ENCODE measurements around the gene DPP7.
A peak's percentile ranks its signal among the peaks of the same experiment; 100 is the strongest.
"Not testable (repeated sequence)": the region's sequence is repeated elsewhere in the genome, so short reads cannot be mapped to it uniquely, and the experiment has no call there.

The DPP7 gene

DNA sequence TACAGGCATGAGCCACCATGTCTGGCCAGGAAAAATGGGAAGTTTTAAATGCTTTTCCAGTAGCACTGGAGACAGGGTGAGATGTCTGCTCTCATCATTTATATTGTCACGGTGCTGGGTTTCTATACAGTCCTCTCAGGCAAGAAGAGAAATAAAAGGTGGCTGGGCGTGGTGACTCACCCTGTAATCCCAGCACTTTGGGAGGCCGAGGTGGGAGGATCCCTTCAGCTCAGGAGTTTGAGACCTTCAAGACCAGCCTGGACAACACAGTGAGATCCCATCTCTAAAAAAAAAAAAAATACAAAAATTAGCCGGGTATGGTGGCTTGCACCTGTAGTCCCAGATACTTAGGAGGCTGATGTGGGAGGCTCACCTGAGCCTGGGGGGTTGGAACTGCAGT lies 19.7 kb upstream of the DPP7 start:
- Mint-ChIP-seq H3K4me3 (no peak overlapping the region), H3K4me1 (peaks cover 5% of the 10 kb centered on the region), H3K9me3 (no peaks in the 10 kb centered on the region), H3K27ac (ENCODE audit: low read depth) (no peak overlapping the region), H3K36me3 (ENCODE audit: insufficient read depth) (peaks cover 13% of the 10 kb centered on the region), H3K27me3 (peaks cover 46% of the 10 kb centered on the region)
- DNase-seq (ENCODE audit: low spot score in 2 of 2) (no peak), ATAC-seq (replicated peaks; ENCODE audit: extremely low read depth, poor library complexity, severe bottlenecking) (no peak)

DNA sequence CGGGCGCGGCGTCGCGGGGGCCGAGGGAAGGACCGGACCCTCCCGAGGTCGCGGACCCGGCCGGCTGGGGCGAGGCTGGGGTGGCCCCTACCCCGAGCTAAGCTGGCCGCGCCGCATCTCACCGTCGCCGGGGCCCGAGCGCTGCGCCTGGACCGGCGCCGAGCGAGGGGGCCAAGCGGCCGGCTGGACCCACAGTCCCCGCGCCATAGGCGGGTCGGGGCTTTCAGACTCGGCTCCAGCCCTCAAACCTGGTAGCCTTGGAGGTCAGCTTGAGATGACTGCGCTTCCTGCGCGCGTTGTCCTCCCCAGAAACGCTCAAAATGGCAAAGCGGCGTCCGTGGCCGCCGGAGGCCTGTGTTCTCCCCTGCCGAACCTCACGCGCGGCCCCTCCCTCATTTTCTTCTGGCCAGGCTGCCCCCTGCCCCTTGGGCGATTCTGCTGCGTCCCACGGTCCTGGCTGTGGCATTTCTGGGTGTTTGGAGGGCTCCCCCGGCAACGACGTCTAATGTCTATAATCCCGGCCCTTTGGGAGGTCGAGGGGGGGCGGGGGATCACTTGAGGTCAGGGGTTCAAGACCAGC lies 15.7 kb upstream of the DPP7 start:
- Mint-ChIP-seq H3K4me3 (peak overlapping the region; percentile 73), H3K4me1 (peaks cover 30% of the 10 kb centered on the region), H3K27ac (ENCODE audit: low read depth) (peak overlapping the region; percentile 53), H3K36me3 (ENCODE audit: insufficient read depth) (peaks cover 18% of the 10 kb centered on the region), H3K9me3 (no peaks in the 10 kb centered on the region), H3K27me3 (peaks cover 17% of the 10 kb centered on the region)
- ATAC-seq (replicated peaks; ENCODE audit: extremely low read depth, poor library complexity, severe bottlenecking) (no peak), DNase-seq (ENCODE audit: low spot score in 2 of 2) (no peak)

DNA sequence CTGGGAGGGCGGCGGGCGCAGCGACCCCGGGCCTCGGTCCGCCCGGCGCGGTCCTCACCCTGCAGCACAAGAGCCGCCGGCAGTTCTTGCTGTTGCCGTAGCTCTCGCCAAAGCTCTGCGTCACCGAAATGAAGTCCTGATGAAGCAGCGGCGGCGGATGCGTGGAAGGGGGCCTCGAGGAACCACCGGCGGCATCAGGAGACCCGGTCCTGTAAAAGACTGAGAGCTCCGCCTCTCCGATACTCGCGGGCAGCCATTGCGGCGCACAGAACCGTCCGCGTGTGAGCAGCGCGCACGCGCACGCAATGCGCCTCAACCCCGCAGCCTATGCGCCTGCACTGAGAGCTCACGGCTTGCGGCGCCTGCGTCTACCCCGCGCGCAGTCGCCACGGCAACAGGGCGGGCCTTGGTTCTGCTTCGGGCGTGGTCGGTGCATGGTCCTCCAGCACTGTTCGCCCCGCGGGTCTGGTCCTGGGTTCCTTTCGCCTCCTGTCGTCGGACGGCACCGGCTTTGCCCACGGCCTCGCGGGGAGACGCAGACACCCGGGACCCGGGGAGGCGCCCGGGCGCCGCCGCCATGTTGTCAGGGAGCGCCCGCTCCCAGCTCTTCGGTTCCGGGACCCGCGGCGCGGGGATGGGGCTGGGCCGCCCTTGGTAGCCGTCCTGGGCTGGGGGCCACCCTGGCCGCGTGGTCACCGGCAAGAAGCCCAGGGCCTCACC lies 15.1 kb upstream of the DPP7 start:
- peaks cover 10% of the 10 kb centered on the region for H3K27me3 Mint-ChIP-seq
- H3K4me3 Mint-ChIP-seq = peak overlapping the region; percentile 79
- no peaks in the 10 kb centered on the region for H3K9me3 Mint-ChIP-seq
- DNase-seq (ENCODE audit: low spot score in 2 of 2) (peak; percentile 76 to 84), ATAC-seq (replicated peaks; ENCODE audit: extremely low read depth, poor library complexity, severe bottlenecking) (peak; percentile 96)
- H3K27ac Mint-ChIP-seq (ENCODE audit: low read depth) = peak overlapping the region; percentile 90
- H3K36me3 Mint-ChIP-seq (ENCODE audit: insufficient read depth) = peaks cover 18% of the 10 kb centered on the region
- H3K4me1 Mint-ChIP-seq = peaks cover 30% of the 10 kb centered on the region

DNA sequence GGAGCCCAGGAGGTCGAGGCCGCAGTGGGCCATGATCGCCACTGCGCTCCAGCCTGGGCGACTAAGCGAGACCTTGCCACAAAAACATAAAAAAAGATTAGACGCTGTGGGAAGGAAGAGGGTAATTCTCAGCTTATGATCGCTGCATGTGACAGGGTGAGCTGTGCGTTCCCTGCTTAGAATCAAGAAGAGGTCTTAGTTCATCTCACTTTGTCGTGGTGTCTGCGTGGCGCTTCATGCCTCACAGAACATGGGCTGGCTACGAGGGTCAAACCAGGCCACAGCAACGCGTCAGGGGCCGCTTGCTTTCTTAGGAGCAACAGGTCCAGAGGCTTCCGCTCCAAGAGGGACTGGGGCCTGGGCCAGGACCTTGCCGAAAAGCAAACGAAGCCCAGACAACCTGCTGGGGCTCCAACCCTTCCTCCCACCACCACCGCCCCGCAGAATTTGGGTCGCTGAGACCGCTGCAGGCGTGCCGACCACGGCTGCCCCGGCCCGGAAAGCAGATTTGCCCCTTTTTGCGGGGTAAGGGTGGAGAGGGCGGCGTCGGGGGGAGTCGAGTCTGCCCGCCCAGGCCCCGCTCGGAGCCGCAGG lies 14.4 kb upstream of the DPP7 start:
- Mint-ChIP-seq H3K4me1 (peaks cover 30% of the 10 kb centered on the region), H3K36me3 (ENCODE audit: insufficient read depth) (peaks cover 18% of the 10 kb centered on the region), H3K9me3 (no peaks in the 10 kb centered on the region), H3K4me3 (peak overlapping the region; percentile 79), H3K27me3 (peaks cover 7% of the 10 kb centered on the region), H3K27ac (ENCODE audit: low read depth) (peak overlapping the region; percentile 90)
- ATAC-seq (replicated peaks; ENCODE audit: extremely low read depth, poor library complexity, severe bottlenecking) (peak; percentile 21), DNase-seq (ENCODE audit: low spot score in 2 of 2) (no peak)

DNA sequence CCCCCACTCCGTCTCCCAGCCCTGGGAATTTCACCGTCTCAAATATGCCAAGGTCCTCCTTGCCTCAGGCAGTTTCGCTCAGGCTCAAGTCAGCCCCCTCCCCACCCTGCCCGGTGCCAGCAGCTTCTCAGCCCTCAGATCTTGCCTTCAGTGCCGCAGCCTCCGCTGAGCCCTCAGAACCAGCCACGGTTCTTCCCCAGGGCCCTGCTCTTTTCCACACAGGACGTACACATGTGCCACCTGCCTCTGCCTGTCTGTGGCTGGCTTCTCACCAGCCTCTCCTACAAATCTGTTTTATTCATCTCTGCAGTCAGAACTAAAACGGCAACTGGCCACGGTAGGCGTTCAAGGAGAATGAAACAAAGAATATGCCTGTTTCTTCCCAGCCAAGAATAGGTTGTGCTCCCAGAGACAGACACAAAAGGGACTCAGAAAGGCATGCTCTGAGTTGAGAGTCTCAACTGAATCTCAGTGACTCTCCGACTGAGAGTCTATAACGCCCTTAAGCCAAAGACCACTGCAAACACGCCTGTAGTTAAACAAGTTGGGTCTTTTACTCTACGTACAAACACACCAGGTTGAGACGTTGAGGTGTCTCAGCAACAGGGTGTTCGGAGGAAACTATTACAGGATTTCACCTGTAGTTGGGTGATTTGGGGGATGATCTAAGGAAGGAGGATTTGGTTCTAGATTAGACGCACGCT lies 13.8 kb upstream of the DPP7 start:
- Mint-ChIP-seq H3K36me3 (ENCODE audit: insufficient read depth) (peaks cover 18% of the 10 kb centered on the region), H3K27me3 (peaks cover 7% of the 10 kb centered on the region), H3K4me3 (peak overlapping the region; percentile 79), H3K4me1 (peaks cover 30% of the 10 kb centered on the region), H3K27ac (ENCODE audit: low read depth) (peak overlapping the region; percentile 90), H3K9me3 (no peaks in the 10 kb centered on the region)
- no peak for DNase-seq (ENCODE audit: low spot score in 2 of 2)
- no peak for ATAC-seq (replicated peaks; ENCODE audit: extremely low read depth, poor library complexity, severe bottlenecking)

GRCh38 chr9:137127301-137128157 lies 13.0 kb upstream of the DPP7 start:
- Mint-ChIP-seq H3K36me3 (ENCODE audit: insufficient read depth) (peaks cover 18% of the 10 kb centered on the region), H3K4me3 (peak overlapping the region; percentile 79), H3K9me3 (no peaks in the 10 kb centered on the region), H3K4me1 (peaks cover 32% of the 10 kb centered on the region), H3K27me3 (peaks cover under 1% of the 10 kb centered on the region), H3K27ac (ENCODE audit: low read depth) (peak overlapping the region; percentile 91)
- ATAC-seq (replicated peaks; ENCODE audit: extremely low read depth, poor library complexity, severe bottlenecking) = no peak
- no peak for DNase-seq (ENCODE audit: low spot score in 2 of 2)

GRCh38 chr9:137126786-137127185 lies 12.3 kb upstream of the DPP7 start:
- no peak for DNase-seq (ENCODE audit: low spot score in 2 of 2)
- ATAC-seq (replicated peaks; ENCODE audit: extremely low read depth, poor library complexity, severe bottlenecking) = no peak
- Mint-ChIP-seq H3K36me3 (ENCODE audit: insufficient read depth) (peaks cover 18% of the 10 kb centered on the region), H3K27ac (ENCODE audit: low read depth) (peak overlapping the region; percentile 91), H3K4me3 (peak overlapping the region; percentile 79), H3K27me3 (no peaks in the 10 kb centered on the region), H3K4me1 (peaks cover 39% of the 10 kb centered on the region), H3K9me3 (no peaks in the 10 kb centered on the region)

DNA sequence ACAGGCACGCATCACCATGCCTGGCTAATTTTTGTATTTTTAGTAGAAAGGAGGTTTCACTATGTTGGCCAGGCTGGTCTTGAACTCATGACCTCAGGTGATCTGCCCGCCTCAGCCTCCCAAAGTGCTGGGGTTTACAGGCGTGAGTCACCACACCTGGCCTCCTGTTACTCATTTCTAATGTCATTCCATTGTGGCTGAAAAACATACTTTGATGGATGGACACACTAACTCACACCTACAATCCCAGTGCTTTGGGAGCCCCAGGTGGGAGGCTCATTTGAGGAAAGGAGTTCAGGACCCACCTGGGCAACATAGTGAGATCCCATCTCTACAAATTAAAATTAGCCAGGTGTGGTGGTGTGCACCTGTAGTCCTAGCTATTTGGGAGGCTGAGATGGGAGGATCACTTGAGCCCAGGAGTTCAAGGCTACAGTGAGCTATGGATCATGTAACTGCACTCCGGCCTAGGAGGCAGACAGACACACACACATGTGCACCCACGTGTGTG lies 9.5 kb upstream of the DPP7 start:
- not testable (repeated sequence) for H3K27ac Mint-ChIP-seq (ENCODE audit: low read depth); H3K27me3 Mint-ChIP-seq; ATAC-seq (replicated peaks; ENCODE audit: extremely low read depth, poor library complexity, severe bottlenecking); H3K4me3 Mint-ChIP-seq; H3K9me3 Mint-ChIP-seq; DNase-seq (ENCODE audit: low spot score in 2 of 2)
- peaks cover 34% of the 10 kb centered on the region for H3K4me1 Mint-ChIP-seq
- H3K36me3 Mint-ChIP-seq (ENCODE audit: insufficient read depth) = peaks cover 16% of the 10 kb centered on the region

DNA sequence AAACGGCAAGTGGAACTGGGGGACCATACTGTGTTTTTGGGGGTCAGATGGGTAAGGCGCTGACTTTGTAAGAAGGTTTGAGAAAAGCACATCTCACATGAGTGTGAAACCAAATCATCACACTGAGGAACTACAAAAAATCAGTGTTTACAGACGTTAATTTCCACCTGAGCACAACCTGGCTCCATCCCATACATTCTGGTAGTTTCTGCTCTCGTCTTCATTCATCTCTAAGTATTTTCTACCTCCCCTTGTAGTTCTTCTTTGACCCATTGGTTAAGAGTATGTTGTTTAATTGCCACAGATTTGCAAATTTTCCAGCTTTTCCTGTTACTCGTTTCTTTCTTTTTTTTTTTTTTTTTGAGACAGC lies 8.9 kb upstream of the DPP7 start:
- no peak overlapping the region for H3K4me3 Mint-ChIP-seq
- peaks cover 12% of the 10 kb centered on the region for H3K36me3 Mint-ChIP-seq (ENCODE audit: insufficient read depth)
- no peaks in the 10 kb centered on the region for H3K9me3 Mint-ChIP-seq
- no peaks in the 10 kb centered on the region for H3K27me3 Mint-ChIP-seq
- no peak for ATAC-seq (replicated peaks; ENCODE audit: extremely low read depth, poor library complexity, severe bottlenecking)
- no peak for DNase-seq (ENCODE audit: low spot score in 2 of 2)
- no peak overlapping the region for H3K27ac Mint-ChIP-seq (ENCODE audit: low read depth)
- peaks cover 28% of the 10 kb centered on the region for H3K4me1 Mint-ChIP-seq

DNA sequence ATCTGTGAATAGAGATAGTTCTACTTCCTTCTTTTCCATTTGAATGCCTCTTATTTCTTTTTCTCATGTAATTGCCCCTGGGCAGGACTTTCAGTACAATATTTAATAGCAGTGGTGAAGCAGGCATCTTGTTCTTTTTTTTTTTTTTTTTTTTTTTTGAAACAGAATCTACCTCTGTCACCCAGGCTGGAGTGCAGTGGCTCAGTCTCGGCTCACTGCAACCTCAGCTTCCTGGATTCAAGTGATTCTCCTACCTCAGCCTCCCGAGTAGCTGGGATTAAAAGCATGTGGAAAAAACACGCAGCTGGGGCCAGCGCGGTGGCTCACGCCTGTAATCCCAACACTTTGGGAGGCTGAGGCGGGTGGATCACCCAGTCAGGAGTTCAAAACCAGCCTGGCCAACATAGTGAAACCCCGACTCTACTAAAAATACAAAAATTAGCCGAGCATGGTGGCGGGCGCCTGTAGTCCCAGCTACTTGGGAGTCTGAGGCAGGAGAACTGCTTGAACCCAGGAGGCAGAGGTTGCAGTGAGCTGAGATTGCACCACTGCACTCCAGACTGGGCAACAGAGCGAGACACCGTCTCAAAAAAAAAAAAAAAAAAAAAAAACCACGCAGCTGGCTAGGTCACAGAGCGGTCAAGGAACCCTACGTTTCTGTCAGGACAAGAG lies 8.4 kb upstream of the DPP7 start:
- H3K27me3 Mint-ChIP-seq; H3K27ac Mint-ChIP-seq (ENCODE audit: low read depth); ATAC-seq (replicated peaks; ENCODE audit: extremely low read depth, poor library complexity, severe bottlenecking); H3K9me3 Mint-ChIP-seq; DNase-seq (ENCODE audit: low spot score in 2 of 2); H3K36me3 Mint-ChIP-seq (ENCODE audit: insufficient read depth); H3K4me3 Mint-ChIP-seq: not testable (repeated sequence)
- H3K4me1 Mint-ChIP-seq = peaks cover 23% of the 10 kb centered on the region

DNA sequence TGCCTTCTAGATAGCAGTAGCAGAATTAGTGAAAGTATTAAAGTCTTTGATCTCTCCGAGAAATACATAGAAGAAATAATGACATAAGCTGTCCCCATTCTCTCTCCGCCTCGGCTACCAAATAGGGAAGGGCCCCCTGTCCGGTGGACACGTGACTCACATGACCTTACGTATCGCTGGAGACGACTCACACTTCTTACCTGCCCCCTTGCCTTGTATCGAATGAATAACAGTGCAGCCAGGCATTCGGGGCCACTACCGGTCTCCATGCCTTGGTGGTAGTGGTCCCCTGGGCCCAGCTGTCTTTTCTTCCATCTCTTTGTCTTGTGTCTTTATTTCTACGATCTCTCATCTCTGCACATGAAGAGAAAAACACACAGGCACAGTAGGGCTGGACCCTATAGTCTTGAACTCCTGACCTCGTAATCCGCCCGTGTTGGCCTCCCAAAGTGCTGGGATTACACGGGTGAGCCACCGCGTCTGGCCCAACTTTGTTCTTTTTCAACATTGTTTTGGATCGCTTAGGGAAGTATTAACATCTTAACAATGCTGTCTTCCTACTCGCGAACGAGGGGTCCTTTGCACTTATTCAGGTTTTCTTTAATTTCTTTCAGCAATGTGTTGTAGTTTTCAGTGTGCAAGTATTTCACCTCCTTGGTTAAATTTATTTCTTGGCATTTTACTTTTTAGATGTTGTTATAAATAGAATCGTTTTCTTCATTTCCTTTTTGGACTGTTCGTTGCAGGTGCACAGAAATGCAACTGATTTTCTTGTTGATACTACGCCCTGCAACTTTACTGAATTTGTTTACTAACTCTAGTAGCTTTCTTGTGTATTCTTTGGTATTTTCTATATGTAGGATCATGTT lies 7.6 kb upstream of the DPP7 start:
- H3K27me3 Mint-ChIP-seq; H3K9me3 Mint-ChIP-seq; H3K36me3 Mint-ChIP-seq (ENCODE audit: insufficient read depth); ATAC-seq (replicated peaks; ENCODE audit: extremely low read depth, poor library complexity, severe bottlenecking); DNase-seq (ENCODE audit: low spot score in 2 of 2); H3K4me3 Mint-ChIP-seq; H3K27ac Mint-ChIP-seq (ENCODE audit: low read depth): not testable (repeated sequence)
- peaks cover 15% of the 10 kb centered on the region for H3K4me1 Mint-ChIP-seq
